HG03108 (cell line): ENCODE results near the gene COX19.
"Not testable (repeated sequence)": the region's sequence is repeated elsewhere in the genome, so short reads cannot be mapped to it uniquely, and the experiment has no call there.

ENCODE experiments used
- ATAC-seq: cut with Tn5 transposase; IDR thresholded peaks from one replicate; pipeline ENCODE4 v1.9.1; 2021; ENCODE audit warnings: moderate library complexity; ENCODE audit not compliant: unreplicated experiment

Gene COX19

DNA sequence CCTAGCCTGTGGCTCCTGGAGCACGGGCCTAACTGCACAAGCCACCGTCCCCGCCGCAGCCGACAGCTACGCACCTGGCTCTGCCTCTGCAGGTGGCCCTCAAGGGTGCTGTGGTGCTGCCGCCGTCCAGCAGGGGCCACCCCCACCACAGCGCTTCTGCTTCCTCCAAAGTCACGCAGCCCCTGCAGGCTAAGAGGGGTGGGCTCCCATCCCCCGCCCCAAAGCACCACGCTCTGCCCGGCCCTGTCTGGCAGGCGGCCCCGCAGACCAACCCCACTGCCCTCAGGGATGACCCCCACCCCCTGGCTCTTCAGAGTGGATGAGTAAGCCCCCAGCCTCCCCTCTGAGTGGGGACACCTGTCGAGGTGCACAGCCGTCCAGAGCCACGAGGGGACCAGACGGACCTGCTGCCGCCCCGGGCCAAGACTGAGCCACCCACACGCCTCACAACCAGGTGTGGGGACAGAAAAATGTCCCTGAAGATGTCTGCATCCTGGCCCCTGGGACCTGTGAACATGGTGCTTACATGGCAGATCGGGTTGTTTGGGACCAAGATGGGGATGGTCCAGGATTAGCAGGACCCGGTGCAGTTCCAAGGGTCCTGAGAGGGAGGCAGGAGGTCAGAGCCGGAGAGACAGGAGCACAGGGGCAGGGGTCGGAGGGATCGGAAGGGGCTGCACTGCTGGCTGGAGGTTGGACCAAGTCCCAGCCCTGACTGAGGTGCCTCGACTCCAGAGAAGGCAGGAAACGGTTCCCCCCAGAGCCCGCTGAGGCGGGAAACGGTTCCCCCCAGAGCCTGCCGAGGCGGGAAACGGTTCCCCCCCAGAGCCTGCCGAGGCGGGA lies 11.9 kb downstream of the COX19 start:
- ATAC-seq, result no peak

GRCh38 chr7:962401-963081 lies 12.8 kb downstream of the COX19 start:
- ATAC-seq, result no peak

DNA sequence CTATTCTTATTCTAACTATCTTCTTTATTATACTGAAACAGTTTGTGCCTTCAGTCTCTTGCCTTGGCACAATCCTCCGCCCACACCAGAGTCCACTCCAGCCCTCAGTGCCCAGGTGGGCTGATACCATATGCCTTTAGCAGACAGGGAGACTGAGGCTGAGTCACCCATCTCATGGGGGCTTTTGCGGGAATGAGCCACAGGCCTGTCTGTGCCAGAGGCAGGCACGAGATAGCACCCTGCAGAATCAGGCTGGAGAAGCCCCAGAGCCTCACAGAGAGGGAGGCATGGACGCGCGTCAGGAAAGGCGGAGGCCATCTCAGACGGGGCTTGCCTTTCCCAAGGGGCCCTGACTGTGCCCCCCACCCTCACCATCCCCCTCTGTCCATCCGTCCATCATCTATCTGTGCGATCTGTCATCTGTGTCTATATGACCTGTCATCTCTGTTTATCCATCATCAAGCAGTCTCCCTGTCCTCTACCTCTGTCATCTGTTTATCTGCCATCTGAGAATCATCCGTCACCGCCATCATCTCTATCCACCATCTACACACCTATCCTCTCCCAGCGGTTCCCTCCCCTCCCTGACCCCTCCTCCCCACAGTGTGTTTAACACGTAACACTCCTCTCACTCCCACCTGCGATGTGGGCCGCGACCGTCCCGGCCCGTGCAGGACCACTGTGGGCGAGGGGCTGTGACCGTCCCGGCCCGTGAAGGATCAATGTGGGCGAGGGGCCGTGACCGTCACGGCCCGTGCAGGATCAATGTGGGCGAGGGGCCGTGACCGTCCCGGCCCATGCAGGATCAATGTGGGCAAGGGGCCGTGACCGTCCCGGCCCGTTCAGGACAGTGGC lies 13.6 kb downstream of the COX19 start:
- no peak for ATAC-seq

- not testable (repeated sequence) for ATAC-seq
These were observed 14.4 kb downstream of the COX19 start for GRCh38 chr7:960972-961371.

- no peak for ATAC-seq
These were observed 15.0 kb downstream of the COX19 start for GRCh38 chr7:960269-960871.

- ATAC-seq, result not testable (repeated sequence)
These were observed 15.6 kb downstream of the COX19 start for GRCh38 chr7:959740-960139.

- no peak for ATAC-seq
These were observed 16.1 kb downstream of the COX19 start for GRCh38 chr7:959271-959670.

- no peak for ATAC-seq
These were observed 16.8 kb downstream of the COX19 start for GRCh38 chr7:958221-959200.

- ATAC-seq, result no peak
These were observed 17.7 kb downstream of the COX19 start for GRCh38 chr7:957418-958220.

DNA sequence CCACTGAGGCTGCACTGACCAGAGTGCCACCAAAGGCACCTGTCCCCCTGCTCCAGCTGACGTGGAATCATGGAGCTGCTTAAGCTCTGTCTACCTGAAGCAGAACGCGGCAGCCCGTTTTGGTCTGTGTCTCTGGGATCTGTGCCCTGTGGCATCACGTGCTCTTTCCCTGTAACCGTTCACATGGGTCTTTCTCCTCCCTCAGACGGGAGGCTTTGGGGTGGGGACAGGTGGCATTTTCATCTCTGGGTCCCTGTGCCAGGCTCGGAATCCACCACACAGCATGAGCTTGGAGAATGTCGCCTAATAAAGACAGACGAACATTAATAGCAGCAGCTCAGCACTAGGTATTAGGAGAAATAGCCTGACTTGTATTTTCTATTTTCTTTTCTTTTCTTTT lies 19.3 kb downstream of the COX19 start:
- ATAC-seq, result no peak

DNA sequence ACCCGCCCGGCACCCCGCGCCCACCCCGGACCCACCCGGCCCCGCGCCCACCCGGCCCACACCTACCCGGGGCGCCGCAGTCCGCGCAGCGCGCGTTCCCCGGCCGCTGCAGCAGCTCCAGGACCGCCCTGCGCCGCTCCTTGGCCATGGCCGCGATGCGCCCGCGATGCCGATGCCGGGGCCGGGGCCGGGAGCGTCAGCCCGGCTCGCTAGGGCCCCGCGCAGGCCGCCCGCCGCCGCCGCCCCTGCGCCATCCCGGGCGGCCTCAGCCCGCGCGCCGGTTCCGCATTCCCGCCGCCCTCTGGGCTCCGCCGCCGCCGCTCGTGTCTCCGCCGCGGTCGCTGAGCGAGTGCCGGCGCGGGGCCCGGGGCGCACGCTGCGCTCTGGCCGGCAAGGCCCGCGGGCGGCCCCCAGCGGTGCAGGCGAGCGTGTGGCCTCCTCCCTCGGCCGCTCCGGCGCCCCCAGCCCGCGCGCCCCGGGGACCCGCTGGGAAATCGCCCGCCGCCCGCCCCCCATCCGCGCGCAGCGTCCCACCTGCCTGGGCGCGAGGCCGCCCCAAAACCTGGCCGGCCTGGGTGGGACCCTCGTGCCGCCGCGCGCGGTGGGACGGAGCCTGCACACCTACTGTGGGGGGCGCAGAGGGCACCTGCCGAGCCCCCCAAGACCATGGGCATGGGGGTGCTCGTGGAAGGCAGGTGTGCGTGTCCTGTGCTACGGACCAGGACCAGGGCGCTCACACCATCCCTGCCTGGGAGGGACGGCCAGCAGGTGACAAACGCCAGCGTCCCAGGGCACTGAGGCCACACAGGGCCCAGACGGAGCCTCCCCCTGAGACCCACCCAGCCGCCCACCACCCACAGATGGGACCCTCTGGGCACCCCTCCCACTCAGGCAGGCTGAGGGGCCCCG lies 20.8 kb downstream of the COX19 start, which contains the start of gene ADAP1:
TSS of gene ADAP1 (minus strand) at position 351 of the 909 bp plus-strand sequence. CDS start at position 148, 203 bp downstream.
- peak; percentile 35 for ATAC-seq

GRCh38 chr7:953547-954327 lies 21.6 kb downstream of the COX19 start:
- peak; percentile 7 for ATAC-seq

- ATAC-seq, result no peak
These were observed 22.6 kb downstream of the COX19 start for GRCh38 chr7:952548-953441.

DNA sequence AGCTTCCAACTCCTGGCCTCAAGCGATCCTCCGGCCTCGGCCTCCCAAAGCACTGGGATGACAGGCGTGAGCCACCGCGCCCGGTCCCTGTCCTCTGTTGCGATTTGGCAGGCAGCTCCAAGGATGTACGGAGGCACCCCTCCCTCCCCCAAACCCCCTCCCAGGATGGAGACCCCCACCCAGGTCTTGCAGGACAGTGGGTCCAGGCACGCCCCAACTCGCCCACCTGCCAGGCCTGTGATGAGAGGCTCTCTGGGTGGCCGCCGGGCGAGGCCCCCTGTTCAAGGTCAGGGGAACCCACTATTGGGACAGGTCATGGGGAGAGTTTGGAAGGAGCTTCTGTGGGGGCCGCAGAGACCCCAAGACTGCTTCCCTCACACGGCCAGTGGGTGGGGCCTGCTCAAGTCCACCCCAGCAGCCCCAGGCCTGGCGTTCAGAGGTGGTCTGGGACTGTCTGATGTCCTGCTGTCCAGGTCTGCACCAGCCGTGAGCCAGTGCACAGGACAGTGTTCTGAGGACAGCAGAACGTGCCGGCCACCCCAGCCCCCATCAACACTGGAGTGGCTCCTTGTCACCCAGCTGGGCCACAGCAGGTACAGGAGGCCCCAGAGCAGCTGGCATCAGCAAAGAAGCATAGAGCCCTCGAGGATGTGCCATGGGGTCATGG lies 23.3 kb downstream of the COX19 start:
- no peak for ATAC-seq
